ENCODE data around the gene PRLH. TPM values are rescaled to one million over a fixed set of nuclear protein-coding genes. Genes with fewer than 3 reads are reported as not detected.

The PRLH gene
- total RNA-seq, 1 donor from 2014 or later: not detected

DNA sequence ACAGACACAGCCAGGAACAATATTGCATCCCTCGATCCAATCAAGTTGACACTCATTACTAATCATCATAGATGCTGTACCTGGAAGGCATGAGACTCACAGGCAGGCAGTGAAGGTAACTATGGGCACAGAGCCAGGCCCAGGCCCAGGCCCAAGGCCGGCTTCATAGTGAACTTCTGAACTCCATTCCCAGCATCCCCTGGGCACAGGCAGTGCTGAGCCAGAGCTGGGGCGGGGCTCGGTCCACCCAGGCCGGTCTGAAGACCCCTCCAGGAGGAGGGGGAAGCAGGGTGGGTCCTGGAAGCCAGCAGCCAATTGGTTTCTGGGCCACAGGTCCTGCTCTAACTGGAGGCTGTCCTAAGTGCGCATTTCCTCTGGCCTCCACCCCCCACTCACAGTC is 41.7 kb upstream of the PRLH start:
- no peak for DNase-seq (ENCODE audit: low spot score, unreplicated experiment)
- Mint-ChIP-seq H3K4me3 (ENCODE audit: low read depth) (no peak overlapping the region), H3K27me3 (peaks cover 2% of the 10 kb centered on the region), H3K36me3 (ENCODE audit: insufficient read depth) (no peaks in the 10 kb centered on the region), H3K9me3 (ENCODE audit: low read depth) (no peaks in the 10 kb centered on the region), H3K27ac (no peak overlapping the region), H3K4me1 (ENCODE audit: low read depth) (no peaks in the 10 kb centered on the region)
- TF ChIP-seq, protein P1, sequence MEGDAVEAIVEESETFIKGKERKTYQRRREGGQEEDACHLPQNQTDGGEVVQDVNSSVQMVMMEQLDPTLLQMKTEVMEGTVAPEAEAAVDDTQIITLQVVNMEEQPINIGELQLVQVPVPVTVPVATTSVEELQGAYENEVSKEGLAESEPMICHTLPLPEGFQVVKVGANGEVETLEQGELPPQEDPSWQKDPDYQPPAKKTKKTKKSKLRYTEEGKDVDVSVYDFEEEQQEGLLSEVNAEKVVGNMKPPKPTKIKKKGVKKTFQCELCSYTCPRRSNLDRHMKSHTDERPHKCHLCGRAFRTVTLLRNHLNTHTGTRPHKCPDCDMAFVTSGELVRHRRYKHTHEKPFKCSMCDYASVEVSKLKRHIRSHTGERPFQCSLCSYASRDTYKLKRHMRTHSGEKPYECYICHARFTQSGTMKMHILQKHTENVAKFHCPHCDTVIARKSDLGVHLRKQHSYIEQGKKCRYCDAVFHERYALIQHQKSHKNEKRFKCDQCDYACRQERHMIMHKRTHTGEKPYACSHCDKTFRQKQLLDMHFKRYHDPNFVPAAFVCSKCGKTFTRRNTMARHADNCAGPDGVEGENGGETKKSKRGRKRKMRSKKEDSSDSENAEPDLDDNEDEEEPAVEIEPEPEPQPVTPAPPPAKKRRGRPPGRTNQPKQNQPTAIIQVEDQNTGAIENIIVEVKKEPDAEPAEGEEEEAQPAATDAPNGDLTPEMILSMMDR (IDR thresholded peaks at IDR 0.05; ENCODE audit: unreplicated experiment): no peak

DNA sequence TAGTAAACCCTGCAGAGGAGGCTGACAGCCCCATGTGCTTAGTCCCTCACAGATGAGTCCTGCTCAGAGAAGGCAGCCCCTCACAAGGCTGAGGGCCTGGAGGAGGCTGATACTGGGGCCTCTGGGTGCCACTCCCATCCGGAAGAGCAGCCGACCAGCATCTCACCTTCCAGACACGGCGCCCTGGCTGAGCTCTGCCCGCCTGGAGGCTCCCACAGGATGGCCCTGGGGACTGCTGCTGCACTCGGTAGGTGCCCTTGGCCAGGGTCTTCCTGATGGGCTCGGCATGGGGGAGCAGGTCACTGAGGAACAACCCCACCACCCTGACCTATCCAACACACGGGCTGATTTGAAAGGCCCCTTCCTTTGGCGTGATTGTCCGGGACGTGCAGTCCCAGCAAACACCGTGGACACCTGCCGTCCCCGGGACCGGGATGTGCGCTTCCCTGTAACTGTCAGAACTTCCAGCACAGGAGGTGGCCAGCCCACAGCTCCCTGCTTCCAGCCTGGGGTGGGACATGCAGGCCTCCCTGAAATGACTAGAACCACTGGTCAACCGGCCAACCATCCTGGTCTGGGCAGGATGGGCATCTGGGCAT is 40.7 kb upstream of the PRLH start:
- no peak for DNase-seq (ENCODE audit: low spot score, unreplicated experiment)
- Mint-ChIP-seq H3K4me1 (ENCODE audit: low read depth) (no peaks in the 10 kb centered on the region), H3K36me3 (ENCODE audit: insufficient read depth) (no peaks in the 10 kb centered on the region), H3K27ac (no peak overlapping the region), H3K27me3 (peaks cover 2% of the 10 kb centered on the region), H3K4me3 (ENCODE audit: low read depth) (no peak overlapping the region), H3K9me3 (ENCODE audit: low read depth) (no peaks in the 10 kb centered on the region)
- TF ChIP-seq, protein P1 (IDR thresholded peaks at IDR 0.05; ENCODE audit: unreplicated experiment): no peak

- no peak overlapping the region for H3K27ac Mint-ChIP-seq
- no peaks in the 10 kb centered on the region for H3K36me3 Mint-ChIP-seq (ENCODE audit: insufficient read depth)
- TF ChIP-seq, protein P1 (IDR thresholded peaks at IDR 0.05; ENCODE audit: unreplicated experiment): no peak
- no peak overlapping the region for H3K4me3 Mint-ChIP-seq (ENCODE audit: low read depth)
- no peaks in the 10 kb centered on the region for H3K9me3 Mint-ChIP-seq (ENCODE audit: low read depth)
- H3K27me3 Mint-ChIP-seq: peaks cover 2% of the 10 kb centered on the region
- H3K4me1 Mint-ChIP-seq (ENCODE audit: low read depth): no peaks in the 10 kb centered on the region
- no peak for DNase-seq (ENCODE audit: low spot score, unreplicated experiment)
Measured at GRCh38 chr2:237527233-237527632, 39.1 kb upstream of the PRLH start.

DNA sequence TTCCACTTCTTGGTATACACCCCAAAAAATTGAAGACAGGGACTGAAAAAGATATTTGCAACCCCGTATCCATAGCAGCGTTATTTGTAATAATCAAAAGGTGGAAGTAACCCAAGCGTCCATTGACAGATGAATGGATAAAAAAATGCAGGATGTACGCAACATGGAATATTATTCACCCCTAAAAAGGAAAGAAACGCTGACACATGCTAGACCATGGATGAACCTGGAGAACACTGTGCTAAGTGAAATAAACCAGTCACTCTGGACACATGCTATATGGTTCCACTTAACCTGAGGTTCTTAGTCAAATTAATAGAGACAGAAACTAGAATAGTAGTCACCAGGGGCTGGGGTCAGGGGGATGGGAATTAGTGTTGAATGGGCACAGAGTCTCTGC is 38.6 kb upstream of the PRLH start:
- Mint-ChIP-seq H3K27me3 (peaks cover 4% of the 10 kb centered on the region), H3K27ac (no peak overlapping the region), H3K9me3 (ENCODE audit: low read depth) (no peaks in the 10 kb centered on the region), H3K4me3 (ENCODE audit: low read depth) (no peak overlapping the region), H3K4me1 (ENCODE audit: low read depth) (no peaks in the 10 kb centered on the region), H3K36me3 (ENCODE audit: insufficient read depth) (no peaks in the 10 kb centered on the region)
- TF ChIP-seq, protein P1 (IDR thresholded peaks at IDR 0.05; ENCODE audit: unreplicated experiment): no peak
- no peak for DNase-seq (ENCODE audit: low spot score, unreplicated experiment)

GRCh38 chr2:237529452-237530402 is 36.6 kb upstream of the PRLH start:
- no peaks in the 10 kb centered on the region for H3K36me3 Mint-ChIP-seq (ENCODE audit: insufficient read depth)
- H3K9me3 Mint-ChIP-seq (ENCODE audit: low read depth): no peaks in the 10 kb centered on the region
- TF ChIP-seq, protein P1 (IDR thresholded peaks at IDR 0.05; ENCODE audit: unreplicated experiment): no peak
- no peak for DNase-seq (ENCODE audit: low spot score, unreplicated experiment)
- no peaks in the 10 kb centered on the region for H3K4me1 Mint-ChIP-seq (ENCODE audit: low read depth)
- no peak overlapping the region for H3K27ac Mint-ChIP-seq
- H3K27me3 Mint-ChIP-seq: peaks cover 9% of the 10 kb centered on the region
- H3K4me3 Mint-ChIP-seq (ENCODE audit: low read depth): no peak overlapping the region
